Body of pancreas (tissue), 4 donors: Measurements from ENCODE around the gene PIEZO1.

Source experiments
- CTCF ChIP-seq, 7 experiments: fragments of 450-650 bp in 4 of 7; fragments of 200-600 bp in 3 of 7; sonication (generic) in 3 of 7; IDR thresholded peaks; one replicate each; pipeline ENCODE4 v1.5.1; 2016 to 2019; ENCODE audit warnings: antibody characterized with exemption in 7 of 7
- POLR2A ChIP-seq, 3 donors: fragments of 450-650 bp; IDR thresholded peaks; one replicate each; pipeline ENCODE4 v1.6.1; 2016; ENCODE audit warnings: antibody characterized with exemption in 3 of 3, mild to moderate bottlenecking in 2 of 3

GRCh38 chr16:88733630-88734360 is 51.2 kb downstream of the PIEZO1 start:
- TF ChIP-seq CTCF (IDR thresholded peaks at IDR 0.05) (no peak), POLR2A (IDR thresholded peaks at IDR 0.05) (no peak)
